Activated T-helper 17 cell treated with anti-CD3 and anti-CD28 coated beads, Interleukin-2, amount 50 U/mL, for 72 hours (primary cell): ENCODE results near the gene CLCN6. TPM values are rescaled to one million over a fixed set of nuclear protein-coding genes. Genes with fewer than 3 reads are reported as not detected.

ENCODE experiments used
- ATAC-seq: fragments of 150-1000 bp; cut with Tn5 transposase; replicated peaks from 2 replicates; pipeline ENCODE4 v1.10.0; 2021; ENCODE audit warnings: mild to moderate bottlenecking, moderate library complexity
- H3K27ac Mint-ChIP-seq: one replicate; pipeline ENCODE4 v1.8.0; 2022; ENCODE audit warnings: mixed read lengths
- H3K27me3 Mint-ChIP-seq: one replicate; pipeline ENCODE4 v1.8.0; 2022; ENCODE audit warnings: mixed read lengths
- H3K36me3 Mint-ChIP-seq: one replicate; pipeline ENCODE4 v1.8.0; 2022; ENCODE audit warnings: low read depth, mild to moderate bottlenecking, mixed read lengths
- H3K4me1 Mint-ChIP-seq: one replicate; pipeline ENCODE4 v1.8.0; 2022; ENCODE audit warnings: mixed read lengths
- H3K4me3 Mint-ChIP-seq: one replicate; pipeline ENCODE4 v1.8.0; 2022; ENCODE audit warnings: mild to moderate bottlenecking, mixed read lengths
- H3K9me3 Mint-ChIP-seq: one replicate; pipeline ENCODE4 v1.8.0; 2022; ENCODE audit warnings: mixed read lengths
- total RNA-seq, 2 donors: library from RNA; stranded (reverse); gene quantifications; one replicate each; pipeline ENCODE4 v1.2.3, GENCODE V29; 2022

The CLCN6 gene
- total RNA-seq, 2 donors from 2014 or later, result 11.3 to 18.2 TPM

DNA sequence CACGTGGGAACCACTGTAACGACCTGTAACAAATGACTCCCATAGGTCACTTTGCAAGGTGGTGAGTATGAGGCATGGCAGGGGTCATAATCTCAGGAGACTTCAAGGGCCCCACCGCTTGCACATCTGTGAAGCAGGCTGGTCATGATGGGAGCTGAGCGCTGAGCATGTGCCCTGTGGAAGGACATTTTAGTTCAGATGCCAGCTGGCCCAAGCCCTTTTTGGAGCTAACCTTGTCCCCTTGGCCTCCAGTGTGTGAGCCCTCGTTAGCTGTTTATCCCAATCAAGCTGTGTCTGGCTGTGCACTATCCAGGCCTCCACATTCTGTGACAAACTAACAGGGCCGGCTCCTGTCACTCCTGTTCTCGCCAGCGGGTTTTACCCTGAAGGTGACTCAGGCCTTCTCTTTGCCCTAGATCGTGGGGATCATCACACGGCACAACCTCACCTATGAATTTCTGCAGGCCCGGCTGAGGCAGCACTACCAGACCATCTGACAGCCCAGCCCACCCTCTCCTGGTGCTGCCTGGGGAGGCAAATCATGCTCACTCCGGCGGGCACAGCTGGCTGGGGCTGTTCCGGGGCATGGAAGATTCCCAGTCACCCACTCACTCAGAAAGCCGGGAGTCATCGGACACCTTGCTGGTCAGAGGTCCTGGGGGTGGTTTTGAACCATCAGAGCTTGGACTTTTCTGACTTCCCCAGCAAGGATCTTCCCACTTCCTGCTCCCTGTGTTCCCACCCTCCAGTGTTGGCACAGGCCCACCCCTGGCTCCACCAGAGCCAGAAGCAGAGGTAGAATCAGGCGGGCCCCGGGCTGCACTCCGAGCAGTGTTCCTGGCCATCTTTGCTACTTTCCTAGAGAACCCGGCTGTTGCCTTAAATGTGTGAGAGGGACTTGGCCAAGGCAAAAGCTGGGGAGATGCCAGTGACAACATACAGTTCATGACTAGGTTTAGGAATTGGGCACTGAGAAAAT lies 34.0 kb downstream of the CLCN6 start:
- no peak overlapping the region for H3K27ac Mint-ChIP-seq
- H3K27me3 Mint-ChIP-seq, result no peaks in the 10 kb centered on the region
- H3K36me3 Mint-ChIP-seq, result peaks cover 88% of the 10 kb centered on the region
- no peak for ATAC-seq
- no peaks in the 10 kb centered on the region for H3K9me3 Mint-ChIP-seq
- no peaks in the 10 kb centered on the region for H3K4me1 Mint-ChIP-seq
- no peak overlapping the region for H3K4me3 Mint-ChIP-seq

GRCh38 chr1:11841245-11842153 lies 35.5 kb downstream of the CLCN6 start:
- ATAC-seq, result no peak
- Mint-ChIP-seq H3K4me3 (no peak overlapping the region), H3K36me3 (peaks cover 74% of the 10 kb centered on the region), H3K27ac (no peak overlapping the region), H3K4me1 (no peaks in the 10 kb centered on the region), H3K27me3 (no peaks in the 10 kb centered on the region), H3K9me3 (no peaks in the 10 kb centered on the region)

GRCh38 chr1:11842154-11843041 lies 36.4 kb downstream of the CLCN6 start:
- Mint-ChIP-seq H3K36me3 (peaks cover 70% of the 10 kb centered on the region), H3K4me3 (no peak overlapping the region), H3K9me3 (no peaks in the 10 kb centered on the region), H3K27me3 (no peaks in the 10 kb centered on the region), H3K27ac (no peak overlapping the region), H3K4me1 (no peaks in the 10 kb centered on the region)
- ATAC-seq, result no peak

- Mint-ChIP-seq H3K27me3 (peaks cover 4% of the 10 kb centered on the region), H3K4me1 (no peaks in the 10 kb centered on the region), H3K9me3 (no peaks in the 10 kb centered on the region), H3K27ac (no peak overlapping the region), H3K36me3 (peaks cover 37% of the 10 kb centered on the region), H3K4me3 (no peak overlapping the region)
- no peak for ATAC-seq
Observed at GRCh38 chr1:11845641-11846335, 39.8 kb downstream of the CLCN6 start.

GRCh38 chr1:11847667-11848372 lies 41.8 kb downstream of the CLCN6 start, which contains the start of gene NPPA:
TSS of gene NPPA (minus strand) at chr1:11847783. CDS start at chr1:11847684, 99 bp downstream.
- H3K9me3 Mint-ChIP-seq, result no peaks in the 10 kb centered on the region
- no peak within 1 kb of the TSS for H3K27ac Mint-ChIP-seq
- peaks cover 19% of the 10 kb centered on the region for H3K36me3 Mint-ChIP-seq
- no peak for ATAC-seq
- H3K4me3 Mint-ChIP-seq, result no peak within 1 kb of the TSS
- no peaks in the 10 kb centered on the region for H3K4me1 Mint-ChIP-seq
- peaks cover 15% of the 10 kb centered on the region for H3K27me3 Mint-ChIP-seq

DNA sequence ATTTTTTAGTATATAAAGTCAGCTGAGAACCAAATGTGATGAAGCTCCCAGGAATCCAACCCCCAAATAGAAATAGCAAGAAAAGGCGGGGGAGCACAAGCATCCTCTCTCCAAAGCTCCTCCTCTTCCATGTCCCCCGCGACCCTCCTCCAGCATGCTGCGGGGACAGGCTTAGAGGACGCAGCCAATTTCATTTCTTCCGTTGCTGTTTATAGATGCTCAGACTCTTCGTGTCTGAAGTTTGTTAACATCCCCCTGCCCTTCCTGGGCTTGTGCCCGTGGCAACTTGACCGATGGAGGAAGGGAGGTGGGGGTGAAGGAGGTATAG lies 42.3 kb downstream of the CLCN6 start:
- Mint-ChIP-seq H3K27ac (no peak overlapping the region), H3K9me3 (no peaks in the 10 kb centered on the region), H3K27me3 (peaks cover 17% of the 10 kb centered on the region), H3K4me3 (no peak overlapping the region), H3K4me1 (no peaks in the 10 kb centered on the region), H3K36me3 (peaks cover 15% of the 10 kb centered on the region)
- no peak for ATAC-seq

- Mint-ChIP-seq H3K4me1 (no peaks in the 10 kb centered on the region), H3K4me3 (no peak overlapping the region)
- ATAC-seq, result no peak
Observed at GRCh38 chr1:11850156-11850555, 44.2 kb downstream of the CLCN6 start.

DNA sequence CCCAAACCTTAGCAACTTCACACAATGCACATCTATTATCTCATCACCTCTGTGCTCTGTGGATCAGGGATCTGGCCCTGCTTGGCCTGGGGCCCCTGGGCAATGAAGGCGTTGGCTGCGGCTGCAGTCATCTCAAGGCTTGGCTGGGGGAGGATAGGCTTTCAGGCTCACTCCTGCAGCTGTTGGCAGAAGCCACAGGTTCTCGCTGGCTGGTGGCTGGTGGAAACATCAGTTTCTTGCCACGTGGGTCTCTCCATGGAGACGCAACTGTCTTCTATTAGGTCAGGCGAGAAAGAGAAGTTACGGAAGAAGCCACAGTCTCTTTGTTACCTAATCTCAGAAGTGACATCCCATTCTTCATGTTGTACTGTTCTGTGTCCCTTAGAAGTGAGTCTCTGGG lies 45.2 kb downstream of the CLCN6 start:
- Mint-ChIP-seq H3K4me3 (no peak overlapping the region), H3K9me3 (no peaks in the 10 kb centered on the region), H3K27me3 (peaks cover 23% of the 10 kb centered on the region), H3K4me1 (no peaks in the 10 kb centered on the region), H3K36me3 (no peaks in the 10 kb centered on the region), H3K27ac (no peak overlapping the region)
- ATAC-seq, result no peak

More at GRCh38 chr1:11850156-11850555, 44.2 kb downstream of the CLCN6 start:
- Mint-ChIP-seq H3K36me3 (no peaks in the 10 kb centered on the region), H3K27me3 (peaks cover 23% of the 10 kb centered on the region), H3K9me3 (no peaks in the 10 kb centered on the region), H3K27ac (no peak overlapping the region)

DNA sequence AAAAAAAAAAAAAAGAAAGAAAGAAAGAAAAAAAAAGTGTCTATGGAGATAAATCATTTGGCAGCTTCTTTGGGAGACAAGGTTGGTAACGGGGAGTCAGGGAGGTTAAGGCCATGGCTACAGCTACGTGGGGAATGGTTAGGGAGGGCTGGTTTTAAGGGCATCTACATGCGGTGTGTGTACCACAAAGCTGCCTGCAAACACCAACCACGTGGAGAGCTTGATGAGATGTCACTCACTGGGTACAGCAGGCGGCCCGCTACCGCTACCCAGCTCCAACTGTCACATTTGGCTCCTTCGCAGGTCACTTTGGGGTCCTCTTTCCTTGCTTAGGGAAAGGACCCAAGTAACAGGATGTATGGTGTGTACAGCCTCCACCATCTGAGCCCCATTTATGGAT lies 48.5 kb downstream of the CLCN6 start:
- Mint-ChIP-seq H3K27ac (no peak overlapping the region), H3K27me3 (peaks cover 34% of the 10 kb centered on the region), H3K36me3 (no peaks in the 10 kb centered on the region), H3K9me3 (no peaks in the 10 kb centered on the region), H3K4me3 (no peak overlapping the region), H3K4me1 (no peaks in the 10 kb centered on the region)
- ATAC-seq, result no peak

- Mint-ChIP-seq H3K36me3 (no peaks in the 10 kb centered on the region), H3K4me1 (no peaks in the 10 kb centered on the region), H3K27me3 (peaks cover 39% of the 10 kb centered on the region), H3K27ac (no peak overlapping the region), H3K4me3 (no peak overlapping the region), H3K9me3 (no peaks in the 10 kb centered on the region)
- peak; percentile 59 for ATAC-seq
Observed at GRCh38 chr1:11855430-11855829, 49.4 kb downstream of the CLCN6 start.

GRCh38 chr1:11856698-11857097 lies 50.7 kb downstream of the CLCN6 start:
- H3K4me3 Mint-ChIP-seq, result no peak overlapping the region
- no peak overlapping the region for H3K27ac Mint-ChIP-seq
- no peaks in the 10 kb centered on the region for H3K36me3 Mint-ChIP-seq
- no peaks in the 10 kb centered on the region for H3K4me1 Mint-ChIP-seq
- no peaks in the 10 kb centered on the region for H3K9me3 Mint-ChIP-seq
- ATAC-seq, result no peak
- H3K27me3 Mint-ChIP-seq, result peaks cover 42% of the 10 kb centered on the region

DNA sequence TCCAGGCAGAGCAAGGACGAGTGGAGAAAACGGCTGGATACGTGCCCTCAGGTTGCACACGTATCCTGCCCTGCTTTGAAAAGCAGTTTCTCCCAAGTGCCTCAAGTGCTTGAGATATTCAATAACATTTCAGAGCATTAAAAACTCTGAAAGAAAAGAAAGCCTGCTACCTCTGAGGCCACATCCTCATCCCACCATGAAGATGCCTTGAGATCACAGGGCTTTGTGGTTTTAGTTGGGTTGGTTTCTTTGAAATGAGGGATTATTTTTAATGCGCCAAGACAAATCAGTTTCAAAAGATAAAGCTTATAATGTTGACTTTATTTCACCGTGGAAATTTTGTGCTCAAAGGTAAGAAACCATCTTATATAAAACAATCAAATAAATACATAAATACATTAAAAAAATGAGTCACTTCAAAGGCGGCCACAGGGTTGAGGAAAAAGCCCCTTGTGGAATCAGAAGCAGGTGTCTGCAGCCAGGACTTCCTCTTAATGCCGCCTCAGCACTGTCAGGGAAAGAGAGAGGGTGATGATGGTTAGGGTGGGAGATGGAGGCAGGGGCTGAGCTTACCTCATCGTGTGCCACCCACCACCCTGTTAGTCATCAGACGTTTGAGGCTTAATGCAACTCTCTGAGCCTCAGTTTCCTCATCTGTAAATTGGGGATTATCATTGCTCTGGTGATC lies 51.3 kb downstream of the CLCN6 start:
- H3K9me3 Mint-ChIP-seq, result no peaks in the 10 kb centered on the region
- no peak for ATAC-seq
- H3K4me1 Mint-ChIP-seq, result no peaks in the 10 kb centered on the region
- H3K27me3 Mint-ChIP-seq, result peaks cover 45% of the 10 kb centered on the region
- H3K4me3 Mint-ChIP-seq, result no peak overlapping the region
- no peak overlapping the region for H3K27ac Mint-ChIP-seq
- no peaks in the 10 kb centered on the region for H3K36me3 Mint-ChIP-seq
